ENCODE data around the gene ADAMTSL3. TPM values are rescaled to one million over a fixed set of nuclear protein-coding genes. Genes with fewer than 3 reads are reported as not detected.

The ADAMTSL3 gene
- total RNA-seq, 3 donors from 2014 or later (not counting 1 experiment from before 2014, with no cell fraction given) = 0.14 to 0.43 (median 0.25) TPM

- intact Hi-C loops (cut with micrococcal nuclease) = no loop called here
- no peak overlapping the region for H3K4me3 ChIP-seq (ENCODE audit: low read length)
- Mint-ChIP-seq H3K4me3 (no peak overlapping the region), H3K36me3 (no peaks in the 10 kb centered on the region), H3K27ac (no peak overlapping the region), H3K9me3 (no peaks in the 10 kb centered on the region), H3K4me1 (no peaks in the 10 kb centered on the region), H3K27me3 (ENCODE audit: low read depth in 2 of 2) (no peaks in the 10 kb centered on the region)
- no peak for DNase-seq
- no peaks in the 10 kb centered on the region for H3K36me3 ChIP-seq (ENCODE audit: control insufficient read depth, insufficient read depth, low read length)
- H3K27ac ChIP-seq (ENCODE audit: low read length) = no peak overlapping the region
- no peak for TF ChIP-seq CTCF (IDR thresholded peaks at IDR 0.05)
- no peaks in the 10 kb centered on the region for H3K9me3 ChIP-seq (ENCODE audit: control insufficient read depth, insufficient read depth, low read length)
- 100% methylated on average over 2 of the region's 2 CpGs for WGBS (ENCODE audit: insufficient coverage)
- no peak for ATAC-seq
- H3K4me1 ChIP-seq (ENCODE audit: control insufficient read depth, insufficient read depth, low read length) = no peaks in the 10 kb centered on the region
- H3K27me3 ChIP-seq (ENCODE audit: control insufficient read depth, insufficient read depth, low read length) = no peaks in the 10 kb centered on the region
These were observed 268.8 kb downstream of the ADAMTSL3 start for GRCh38 chr15:83922649-83923294.

- no peaks in the 10 kb centered on the region for H3K4me1 Mint-ChIP-seq
- Histone ChIP-seq H3K36me3 (ENCODE audit: control insufficient read depth, insufficient read depth, low read length) (no peaks in the 10 kb centered on the region), H3K27ac (ENCODE audit: low read length) (no peak overlapping the region), H3K4me3 (ENCODE audit: low read length) (no peak overlapping the region), H3K9me3 (ENCODE audit: control insufficient read depth, insufficient read depth, low read length) (no peaks in the 10 kb centered on the region), H3K27me3 (ENCODE audit: control insufficient read depth, insufficient read depth, low read length) (no peaks in the 10 kb centered on the region), H3K4me1 (ENCODE audit: control insufficient read depth, insufficient read depth, low read length) (no peaks in the 10 kb centered on the region)
- H3K36me3 Mint-ChIP-seq = no peaks in the 10 kb centered on the region
- intact Hi-C loops (cut with micrococcal nuclease) = no loop called here
- ATAC-seq = no peak
- WGBS (ENCODE audit: insufficient coverage) = 50% methylated on average over 1 of the region's 1 CpG
- DNase-seq = no peak
- no peak for TF ChIP-seq CTCF (IDR thresholded peaks at IDR 0.05)
- peaks cover 0 to 3% of the 10 kb centered on the region in 2 donors for H3K9me3 Mint-ChIP-seq
- peaks cover 0 to 2% of the 10 kb centered on the region in 2 donors for H3K27me3 Mint-ChIP-seq (ENCODE audit: low read depth in 2 of 2)
- no peak overlapping the region for H3K27ac Mint-ChIP-seq
- H3K4me3 Mint-ChIP-seq = no peak overlapping the region
These were observed 272.2 kb downstream of the ADAMTSL3 start for GRCh38 chr15:83926116-83926515.

GRCh38 chr15:83927704-83928391, 273.9 kb downstream of the ADAMTSL3 start:
- TF ChIP-seq CTCF (IDR thresholded peaks at IDR 0.05) = no peak
- H3K4me3 ChIP-seq (ENCODE audit: low read length) = no peak overlapping the region
- no peaks in the 10 kb centered on the region for H3K36me3 ChIP-seq (ENCODE audit: control insufficient read depth, insufficient read depth, low read length)
- no peak for ATAC-seq
- no peaks in the 10 kb centered on the region for H3K27me3 ChIP-seq (ENCODE audit: control insufficient read depth, insufficient read depth, low read length)
- no peak overlapping the region for H3K27ac ChIP-seq (ENCODE audit: low read length)
- DNase-seq = no peak
- Mint-ChIP-seq H3K9me3 (peaks cover 0 to 3% of the 10 kb centered on the region in 2 donors), H3K27me3 (ENCODE audit: low read depth in 2 of 2) (peaks cover 2% of the 10 kb centered on the region in 2 donors), H3K27ac (no peak overlapping the region), H3K4me3 (no peak overlapping the region), H3K36me3 (peaks cover 2% of the 10 kb centered on the region), H3K4me1 (no peaks in the 10 kb centered on the region)
- intact Hi-C loops (cut with micrococcal nuclease) = no loop called here
- H3K4me1 ChIP-seq (ENCODE audit: control insufficient read depth, insufficient read depth, low read length) = no peaks in the 10 kb centered on the region
- H3K9me3 ChIP-seq (ENCODE audit: control insufficient read depth, insufficient read depth, low read length) = no peaks in the 10 kb centered on the region
- 58% methylated on average over 1 of the region's 2 CpGs for WGBS (ENCODE audit: insufficient coverage)
